Natural killer cell (primary cell): ENCODE measurements around the gene GALNT16. TPM values are rescaled to one million over a fixed set of nuclear protein-coding genes. Genes with fewer than 3 reads are reported as not detected.

ENCODE experiments used
- ATAC-seq, 3 donors: fragments of 150-1000 bp in 2 of 3; fragments of 200-7000 bp in 1 of 3; cut with Tn5 transposase; 1 replicate in 1 of 3; 2 replicates in 2 of 3; pipeline ENCODE4 v1.10.0; 2021; ENCODE audit warnings: mild to moderate bottlenecking in 2 of 3, moderate library complexity in 2 of 3
- DNase-seq, 2 donors: peaks; one replicate each; pipeline versions ENCODE4 v3.0.0 to v3.0.0-alpha.2; 2013 to 2021; ENCODE audit warnings: mixed read lengths in 1 of 2
- H3K27ac ChIP-seq: one replicate; pipeline ENCODE4 v1.5.1; 2013; ENCODE audit warnings: mild to moderate bottlenecking, low read length
- H3K27me3 ChIP-seq: one replicate; pipeline ENCODE4 v1.6.1; 2013; ENCODE audit warnings: low read length; ENCODE audit not compliant: control insufficient read depth, insufficient read depth
- H3K36me3 ChIP-seq: one replicate; pipeline ENCODE4 v1.6.1; 2013; ENCODE audit warnings: low read length; ENCODE audit not compliant: control insufficient read depth, insufficient read depth
- H3K4me1 ChIP-seq: one replicate; pipeline ENCODE4 v1.6.1; 2013; ENCODE audit warnings: low read length; ENCODE audit not compliant: control insufficient read depth, insufficient read depth
- H3K4me3 ChIP-seq: one replicate; pipeline ENCODE4 v1.5.1; 2013; ENCODE audit warnings: low read length
- H3K9me3 ChIP-seq: one replicate; pipeline ENCODE4 v1.6.1; 2013; ENCODE audit warnings: low read length; ENCODE audit not compliant: control insufficient read depth, insufficient read depth
- H3K27ac Mint-ChIP-seq, 2 donors: one replicate each; pipeline ENCODE4 v1.8.0; 2022; ENCODE audit warnings: mild to moderate bottlenecking in 2 of 2, mixed read lengths in 2 of 2, moderate library complexity in 1 of 2
- H3K27me3 Mint-ChIP-seq, 2 donors: one replicate each; pipeline ENCODE4 v1.8.0; 2022; ENCODE audit warnings: low read depth in 2 of 2, mixed read lengths in 2 of 2
- H3K36me3 Mint-ChIP-seq: one replicate; pipeline ENCODE4 v1.8.0; 2022; ENCODE audit warnings: mixed read lengths
- H3K4me1 Mint-ChIP-seq, 2 donors: one replicate each; pipeline ENCODE4 v1.8.0; 2022; ENCODE audit warnings: mixed read lengths in 2 of 2
- H3K4me3 Mint-ChIP-seq: one replicate; pipeline ENCODE4 v1.8.0; 2022; ENCODE audit warnings: mild to moderate bottlenecking, moderate library complexity, mixed read lengths
- H3K9me3 Mint-ChIP-seq, 2 donors: one replicate each; pipeline ENCODE4 v1.8.0; 2022; ENCODE audit warnings: mixed read lengths in 2 of 2
- CTCF ChIP-seq: fragments of 200-600 bp; IDR thresholded peaks from one replicate; pipeline ENCODE4 v1.8.0; 2022; ENCODE audit warnings: antibody characterized with exemption
- WGBS: methylation state at CpG from one replicate; pipeline ENCODE4 v1.1.7; 2013; ENCODE audit warnings: missing lambda C conversion rate; ENCODE audit not compliant: insufficient coverage; 5-methylcytosine and 5-hydroxymethylcytosine counted together
- intact Hi-C: fragments of 100-400 bp; cut with micrococcal nuclease; formaldehyde crosslinking; loops from one replicate; pipeline ENCODE4 v1.14.2; 2022
- total RNA-seq, 4 donors: library from RNA; stranded (reverse); fragments of 120-200 nt in 1 of 4; gene quantifications; one replicate each; pipeline versions ENCODE4 v1.2.3 to v1.2.4, GENCODE V29; 2013 to 2022

GALNT16 gene
- total RNA-seq, 3 donors from 2014 or later (not counting 1 experiment from before 2014, with no cell fraction given) = not detected

GRCh38 chr14:69238883-69239282 is 21.1 kb upstream of the GALNT16 start:
- WGBS = 93% methylated on average over 3 of the region's 4 CpGs

GRCh38 chr14:69240527-69241173 is 19.3 kb upstream of the GALNT16 start:
- Mint-ChIP-seq H3K9me3 (no peaks in the 10 kb centered on the region), H3K4me1 (no peaks in the 10 kb centered on the region), H3K27me3 (no peaks in the 10 kb centered on the region), H3K4me3 (no peak overlapping the region), H3K27ac (no peak overlapping the region), H3K36me3 (peaks cover 11% of the 10 kb centered on the region)
- no peak for TF ChIP-seq CTCF
- H3K27ac ChIP-seq = no peak overlapping the region
- no peak for ATAC-seq
- intact Hi-C loops = no loop called here
- H3K4me1 ChIP-seq = no peaks in the 10 kb centered on the region
- 93% methylated on average over 13 of the region's 13 CpGs for WGBS
- no peak for DNase-seq
- H3K4me3 ChIP-seq = no peak overlapping the region
- no peaks in the 10 kb centered on the region for H3K9me3 ChIP-seq
- no peaks in the 10 kb centered on the region for H3K27me3 ChIP-seq
- peaks cover 19% of the 10 kb centered on the region for H3K36me3 ChIP-seq

More at GRCh38 chr14:69238883-69239282, 21.1 kb upstream of the GALNT16 start:
- H3K27ac Mint-ChIP-seq = no peak overlapping the region
- H3K36me3 Mint-ChIP-seq = peaks cover 11% of the 10 kb centered on the region
- Histone ChIP-seq H3K36me3 (peaks cover 23% of the 10 kb centered on the region), H3K4me3 (no peak overlapping the region), H3K27ac (no peak overlapping the region), H3K4me1 (no peaks in the 10 kb centered on the region), H3K9me3 (no peaks in the 10 kb centered on the region), H3K27me3 (no peaks in the 10 kb centered on the region)
- TF ChIP-seq CTCF = no peak
- ATAC-seq = no peak
- intact Hi-C loops = no loop called here
- H3K4me3 Mint-ChIP-seq = no peak overlapping the region
- H3K4me1 Mint-ChIP-seq = no peaks in the 10 kb centered on the region
- no peaks in the 10 kb centered on the region for H3K9me3 Mint-ChIP-seq
- DNase-seq = no peak
- H3K27me3 Mint-ChIP-seq = no peaks in the 10 kb centered on the region

GRCh38 chr14:69241577-69241976 is 18.4 kb upstream of the GALNT16 start:
- H3K4me1 Mint-ChIP-seq = no peaks in the 10 kb centered on the region
- Histone ChIP-seq H3K4me1 (no peaks in the 10 kb centered on the region), H3K27me3 (no peaks in the 10 kb centered on the region), H3K4me3 (no peak overlapping the region), H3K27ac (no peak overlapping the region), H3K36me3 (peaks cover 13% of the 10 kb centered on the region), H3K9me3 (no peaks in the 10 kb centered on the region)
- H3K27ac Mint-ChIP-seq = no peak overlapping the region
- H3K4me3 Mint-ChIP-seq = no peak overlapping the region
- no peaks in the 10 kb centered on the region for H3K9me3 Mint-ChIP-seq
- TF ChIP-seq CTCF = no peak
- 93% methylated on average over 2 of the region's 2 CpGs for WGBS
- ATAC-seq (no peak), DNase-seq (no peak)
- no peaks in the 10 kb centered on the region for H3K27me3 Mint-ChIP-seq
- intact Hi-C loops = no loop called here
- H3K36me3 Mint-ChIP-seq = peaks cover 11% of the 10 kb centered on the region
